H9 (cell line): ENCODE results near the gene RPL12. TPM values are rescaled to one million over a fixed set of nuclear protein-coding genes. Genes with fewer than 3 reads are reported as not detected.

Experiments
- DNase-seq: peaks from one replicate; pipeline ENCODE4 v3.0.0-alpha.2; 2017
- H2AFZ ChIP-seq: one replicate; pipeline ENCODE4 v1.6.1; 2013; ENCODE audit warnings: mild to moderate bottlenecking, low read length, control low read depth, moderate library complexity
- H2AK5ac ChIP-seq: 2 replicates; pipeline ENCODE4 v1.6.1; 2013; ENCODE audit warnings: low read length, control low read depth, mixed read lengths; ENCODE audit not compliant: insufficient read length
- H2BK120ac ChIP-seq: one replicate; pipeline ENCODE4 v1.6.1; 2013; ENCODE audit warnings: low read depth, mild to moderate bottlenecking, low read length, control low read depth, inconsistent platforms; ENCODE audit not compliant: poor library complexity, severe bottlenecking
- H2BK12ac ChIP-seq: 2 replicates; pipeline ENCODE4 v1.6.1; 2013; ENCODE audit warnings: low read length, control low read depth, mixed read lengths, low read depth; ENCODE audit not compliant: insufficient read length
- H2BK15ac ChIP-seq: 2 replicates; pipeline ENCODE4 v1.6.1; 2013; ENCODE audit warnings: low read depth, low read length, control low read depth
- H2BK20ac ChIP-seq: one replicate; pipeline ENCODE4 v1.6.1; 2013; ENCODE audit warnings: low read depth, mild to moderate bottlenecking, low read length, control low read depth, inconsistent platforms; ENCODE audit not compliant: poor library complexity, severe bottlenecking
- H2BK5ac ChIP-seq: 2 replicates; pipeline ENCODE4 v1.6.1; 2013; ENCODE audit warnings: low read length, control low read depth, mixed read lengths; ENCODE audit not compliant: insufficient read length
- H3K14ac ChIP-seq: 2 replicates; pipeline ENCODE4 v1.6.1; 2013; ENCODE audit warnings: low read length, control low read depth; ENCODE audit not compliant: insufficient read depth
- H3K18ac ChIP-seq: 2 replicates; pipeline ENCODE4 v1.6.1; 2013; ENCODE audit warnings: low read depth, mild to moderate bottlenecking, mixed read lengths, low read length, control low read depth; ENCODE audit not compliant: insufficient read length
- H3K23ac ChIP-seq: 2 replicates; pipeline ENCODE4 v1.6.1; 2013; ENCODE audit warnings: low read length, control low read depth, mixed read lengths, low read depth; ENCODE audit not compliant: insufficient read length
- H3K23me2 ChIP-seq: 2 replicates; pipeline ENCODE4 v1.6.1; 2013; ENCODE audit warnings: low read depth, mild to moderate bottlenecking, mixed read lengths, low read length, control low read depth; ENCODE audit not compliant: insufficient read length, poor library complexity, severe bottlenecking
- H3K27ac ChIP-seq: 2 replicates; pipeline ENCODE4 v1.5.1; 2013; ENCODE audit warnings: low read length, control low read depth, mixed read lengths, low read depth; ENCODE audit not compliant: insufficient read length
- H3K27me3 ChIP-seq: 2 replicates; pipeline ENCODE4 v1.6.1; 2013; ENCODE audit warnings: low read length, control low read depth, inconsistent platforms; ENCODE audit not compliant: insufficient read depth
- H3K4ac ChIP-seq: 2 replicates; pipeline ENCODE4 v1.6.1; 2013; ENCODE audit warnings: low read depth, mild to moderate bottlenecking, control low read depth, inconsistent platforms, low read length, moderate library complexity
- H3K4me1 ChIP-seq: 2 replicates; pipeline ENCODE4 v1.6.1; 2013; ENCODE audit warnings: low read length, control low read depth, inconsistent platforms; ENCODE audit not compliant: insufficient read depth
- H3K4me2 ChIP-seq: 2 replicates; pipeline ENCODE4 v1.6.1; 2013; ENCODE audit warnings: low read length, control low read depth, mixed read lengths; ENCODE audit not compliant: insufficient read length, insufficient read depth
- H3K56ac ChIP-seq: 2 replicates; pipeline ENCODE4 v1.6.1; 2013; ENCODE audit warnings: low read depth, mild to moderate bottlenecking, mixed read lengths, low read length, control low read depth; ENCODE audit not compliant: insufficient read length
- H3K79me1 ChIP-seq: 2 replicates; pipeline ENCODE4 v1.6.1; 2013; ENCODE audit warnings: low read depth, mild to moderate bottlenecking, moderate library complexity, low read length, control low read depth, inconsistent platforms; ENCODE audit not compliant: insufficient read depth, poor library complexity, severe bottlenecking
- H3K79me2 ChIP-seq: 2 replicates; pipeline ENCODE4 v1.6.1; 2013; ENCODE audit warnings: low read length, control low read depth, inconsistent platforms; ENCODE audit not compliant: insufficient read depth
- H3K9ac ChIP-seq: 2 replicates; pipeline ENCODE4 v1.6.1; 2013; ENCODE audit warnings: low read length, control low read depth, mixed read lengths; ENCODE audit not compliant: insufficient read length; ENCODE audit errors: extremely low read depth
- H3K9me3 ChIP-seq: one replicate; pipeline ENCODE4 v1.6.1; 2013; ENCODE audit warnings: low read depth, low read length, inconsistent platforms; ENCODE audit not compliant: control insufficient read depth
- H3T11ph ChIP-seq: one replicate; pipeline ENCODE4 v1.6.1; 2013; ENCODE audit warnings: mild to moderate bottlenecking, low read length, control low read depth, inconsistent platforms
- H4K20me1 ChIP-seq: one replicate; pipeline ENCODE4 v1.6.1; 2013; ENCODE audit not compliant: control insufficient read depth, insufficient read length, insufficient read depth
- H4K5ac ChIP-seq: 2 replicates; pipeline ENCODE4 v1.6.1; 2013; ENCODE audit warnings: low read depth, mild to moderate bottlenecking, mixed read lengths, low read length, control low read depth; ENCODE audit not compliant: insufficient read length
- H4K8ac ChIP-seq: replicated peaks from 2 replicates; pipeline ENCODE4 v1.6.1; 2013; ENCODE audit warnings: low read length, control low read depth, mixed read lengths, low read depth; ENCODE audit not compliant: insufficient read length
- H4K91ac ChIP-seq: 2 replicates; pipeline ENCODE4 v1.6.1; 2013; ENCODE audit warnings: low read depth, mild to moderate bottlenecking, moderate library complexity, mixed read lengths, low read length, control low read depth; ENCODE audit not compliant: insufficient read length
- H3K27ac Mint-ChIP-seq, 3 experiments: 2 replicates in 2 of 3; 3 replicates in 1 of 3; pipeline ENCODE4 v1.8.0; 2020 to 2021; ENCODE audit warnings: mixed read lengths in 3 of 3, mild to moderate bottlenecking in 1 of 3, moderate library complexity in 1 of 3
- H3K27me3 Mint-ChIP-seq: 2 replicates; pipeline ENCODE4 v1.8.0; 2021; ENCODE audit warnings: low read depth, mild to moderate bottlenecking, moderate library complexity, mixed read lengths
- H3K36me3 Mint-ChIP-seq, 3 experiments: 2 replicates in 2 of 3; 3 replicates in 1 of 3; pipeline ENCODE4 v1.8.0; 2020 to 2021; ENCODE audit warnings: low read depth in 3 of 3, mixed read lengths in 3 of 3; ENCODE audit not compliant: insufficient read depth in 1 of 3
- H3K4me1 Mint-ChIP-seq, 2 experiments: 2 replicates each; pipeline ENCODE4 v1.8.0; 2020; ENCODE audit warnings: mixed read lengths in 2 of 2
- H3K4me3 Mint-ChIP-seq, 2 experiments: 2 replicates in 1 of 2; 3 replicates in 1 of 2; pipeline ENCODE4 v1.8.0; 2020 to 2021; ENCODE audit warnings: mild to moderate bottlenecking in 2 of 2, mixed read lengths in 2 of 2, moderate library complexity in 1 of 2
- H3K9me3 Mint-ChIP-seq, 2 experiments: 2 replicates in 1 of 2; 3 replicates in 1 of 2; pipeline ENCODE4 v1.8.0; 2020; ENCODE audit warnings: mild to moderate bottlenecking in 2 of 2, mixed read lengths in 2 of 2, moderate library complexity in 1 of 2
- WGBS: extraction: QIAGEN DNeasy Blood & Tissue Kit; methylation state at CpG from one replicate; pipeline ENCODE4 v1.1.7; 2013; ENCODE audit warnings: missing lambda C conversion rate, low lambda C conversion rate, mixed read lengths; ENCODE audit not compliant: insufficient read length; ENCODE audit errors: extremely low coverage; 5-methylcytosine and 5-hydroxymethylcytosine counted together
- total RNA-seq: library from RNA; stranded (reverse); gene quantifications from 2 replicates; pipeline ENCODE4 v1.2.1, GENCODE V29; 2021
- TF ChIP-seq, protein P1 (sequence below): fragments of 200-600 bp; sonication (generic); conservative IDR thresholded peaks from 3 replicates; pipeline ENCODE4 v1.8.0; 2021; ENCODE audit warnings: antibody characterized with exemption, mild to moderate bottlenecking

RPL12 gene
- total RNA-seq, 1 experiment from 2014 or later: 1,710 TPM

DNA sequence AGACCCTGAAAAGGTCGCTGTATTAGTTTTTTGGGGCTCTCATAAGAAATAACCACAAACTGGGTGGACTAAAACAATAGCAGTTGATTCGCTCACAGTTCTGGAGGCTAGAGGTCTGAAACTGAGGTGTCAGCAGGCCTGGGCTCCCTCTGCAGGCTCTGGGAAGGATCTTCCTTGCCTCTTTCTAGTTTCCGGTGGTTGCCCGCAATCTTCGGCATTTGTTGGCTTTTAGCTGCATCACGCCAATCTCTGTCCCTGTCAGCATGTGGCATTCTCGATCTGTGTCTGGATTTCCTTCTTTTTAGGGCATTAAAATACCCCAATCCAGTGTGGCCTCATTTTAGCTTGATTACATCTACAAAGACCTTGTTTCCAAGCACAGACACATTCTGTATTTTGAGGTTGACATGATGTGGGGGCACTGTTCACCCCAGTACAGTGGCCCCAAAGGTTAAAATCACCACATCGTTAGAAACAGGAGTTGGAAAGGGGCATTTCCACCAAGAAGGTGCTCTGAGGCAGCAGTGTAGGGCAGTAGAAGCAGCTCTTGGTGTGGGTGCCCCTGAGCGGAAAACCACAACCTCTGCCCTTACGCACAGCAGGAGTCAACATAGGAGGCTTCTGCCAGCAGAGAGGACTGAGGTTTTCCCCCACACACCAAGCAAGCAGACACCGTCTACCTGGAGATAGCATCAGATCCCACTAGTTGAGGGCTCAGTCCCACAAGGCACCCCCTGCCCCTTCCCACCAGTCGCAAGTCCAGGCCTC, 13.5 kb downstream of the RPL12 start:
- Histone ChIP-seq H3K79me1 (no peaks in the 10 kb centered on the region), H4K5ac (no peak overlapping the region), H3K14ac (no peak overlapping the region), H3K9me3 (no peaks in the 10 kb centered on the region), H3T11ph (no peak overlapping the region), H3K4ac (no peak overlapping the region), H3K4me1 (no peaks in the 10 kb centered on the region), H3K9ac (no peak overlapping the region), H2BK12ac (no peak overlapping the region), H3K27me3 (no peaks in the 10 kb centered on the region), H3K27ac (no peak overlapping the region), H4K20me1 (no peaks in the 10 kb centered on the region), H2BK20ac (no peak overlapping the region), H3K23ac (no peak overlapping the region), H3K56ac (no peak overlapping the region), H3K18ac (no peak overlapping the region), H4K8ac (no peak overlapping the region), H2BK5ac (no peak overlapping the region), H3K4me2 (no peak overlapping the region), H2AK5ac (no peak overlapping the region), H2BK120ac (no peak overlapping the region), H2AFZ (no peak overlapping the region), H3K79me2 (no peaks in the 10 kb centered on the region), H3K23me2 (no peaks in the 10 kb centered on the region), H4K91ac (no peak overlapping the region), H2BK15ac (no peak overlapping the region)
- Mint-ChIP-seq H3K4me1 (no peaks in the 10 kb centered on the region), H3K36me3 (peaks cover 46 to 91% (median 73%) of the 10 kb centered on the region in 3 experiments), H3K27me3 (no peaks in the 10 kb centered on the region), H3K9me3 (no peaks in the 10 kb centered on the region), H3K4me3 (no peak overlapping the region), H3K27ac (no peak overlapping the region)
- TF ChIP-seq, protein P1, sequence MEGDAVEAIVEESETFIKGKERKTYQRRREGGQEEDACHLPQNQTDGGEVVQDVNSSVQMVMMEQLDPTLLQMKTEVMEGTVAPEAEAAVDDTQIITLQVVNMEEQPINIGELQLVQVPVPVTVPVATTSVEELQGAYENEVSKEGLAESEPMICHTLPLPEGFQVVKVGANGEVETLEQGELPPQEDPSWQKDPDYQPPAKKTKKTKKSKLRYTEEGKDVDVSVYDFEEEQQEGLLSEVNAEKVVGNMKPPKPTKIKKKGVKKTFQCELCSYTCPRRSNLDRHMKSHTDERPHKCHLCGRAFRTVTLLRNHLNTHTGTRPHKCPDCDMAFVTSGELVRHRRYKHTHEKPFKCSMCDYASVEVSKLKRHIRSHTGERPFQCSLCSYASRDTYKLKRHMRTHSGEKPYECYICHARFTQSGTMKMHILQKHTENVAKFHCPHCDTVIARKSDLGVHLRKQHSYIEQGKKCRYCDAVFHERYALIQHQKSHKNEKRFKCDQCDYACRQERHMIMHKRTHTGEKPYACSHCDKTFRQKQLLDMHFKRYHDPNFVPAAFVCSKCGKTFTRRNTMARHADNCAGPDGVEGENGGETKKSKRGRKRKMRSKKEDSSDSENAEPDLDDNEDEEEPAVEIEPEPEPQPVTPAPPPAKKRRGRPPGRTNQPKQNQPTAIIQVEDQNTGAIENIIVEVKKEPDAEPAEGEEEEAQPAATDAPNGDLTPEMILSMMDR: peak; percentile 44; the same call in 2 of the 3 replicates
- no peak for DNase-seq
- no CpG with 5 or more reads among the region's 12 CpGs for WGBS
